Umbilical cord (tissue), 2 donors: ENCODE data around the gene RCL1. TPM values are rescaled to one million over a fixed set of nuclear protein-coding genes. Genes with fewer than 3 reads are reported as not detected.
"Not testable (repeated sequence)": the region's sequence is repeated elsewhere in the genome, so short reads cannot be mapped to it uniquely, and the experiment has no call there.

Experiments
- DNase-seq: peaks from one replicate; pipeline ENCODE4 v3.0.0-alpha.2; 2015; ENCODE audit warnings: low spot score
- total RNA-seq: library from RNA; depleted of rRNA; stranded (reverse); fragments of >200 nt; gene quantifications from one replicate; pipeline ENCODE4 v1.2.3, GENCODE V29; 2014; ENCODE audit warnings: low replicate concordance; ENCODE audit not compliant: insufficient read depth

Gene RCL1
- total RNA-seq, 1 donor from 2014 or later, result 20.0 TPM

DNA sequence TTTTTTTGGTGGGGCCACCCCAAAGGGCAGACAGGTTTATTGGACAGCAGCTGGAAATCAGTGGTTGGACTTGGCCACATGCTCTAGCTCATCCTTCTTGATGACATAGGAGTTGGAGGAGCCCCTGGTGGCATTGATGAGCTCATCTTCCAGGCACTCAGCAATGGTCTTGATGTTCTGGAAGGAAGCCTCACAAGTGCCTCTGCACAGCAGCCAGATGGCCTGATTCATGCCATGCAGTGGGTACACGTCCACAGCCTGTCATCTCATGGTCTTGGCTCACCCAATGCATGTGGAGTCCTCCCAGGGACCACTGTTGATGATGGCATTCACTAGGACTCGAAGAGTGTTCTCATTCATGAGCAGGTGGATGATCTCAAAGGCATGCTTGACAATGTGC lies 11.3 kb upstream of the RCL1 start:
- no peak for DNase-seq

DNA sequence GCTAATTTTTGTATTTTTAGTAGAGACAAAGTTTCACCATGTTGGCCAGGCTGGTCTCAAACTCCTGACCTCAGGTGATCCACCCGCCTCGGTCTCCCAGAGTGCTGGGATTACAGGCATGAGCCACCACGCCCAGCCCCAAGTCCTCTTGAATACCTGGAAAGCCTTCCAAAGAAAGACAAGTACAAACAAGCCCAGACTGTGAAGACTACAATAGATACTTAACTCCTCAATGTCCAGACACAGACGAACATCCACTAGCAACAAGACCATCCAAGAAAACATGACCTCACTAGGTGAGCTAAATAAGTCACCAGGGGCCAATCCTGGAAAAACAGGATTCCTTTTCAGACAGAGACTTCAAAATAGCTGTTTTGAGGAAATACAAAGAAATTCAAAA lies 9.6 kb upstream of the RCL1 start:
- DNase-seq, result not testable (repeated sequence)

DNA sequence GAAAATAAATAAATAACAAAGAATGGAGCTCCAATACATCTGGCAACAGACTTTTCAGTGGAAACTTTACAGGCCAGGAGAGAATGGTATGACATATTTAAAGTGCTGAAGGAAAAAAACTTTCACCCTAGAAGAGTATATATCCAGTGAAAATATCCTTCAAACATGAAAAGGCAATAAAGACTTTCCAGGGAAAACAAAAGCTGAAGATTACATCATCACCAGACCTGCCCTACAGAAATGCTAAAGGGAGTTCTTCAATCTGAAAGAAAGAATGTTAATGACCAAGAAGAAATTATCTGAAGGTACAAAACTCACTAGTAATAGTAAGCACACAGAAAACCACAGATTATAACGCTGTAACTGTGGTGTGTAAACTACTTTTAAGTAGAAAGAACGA lies 8.3 kb upstream of the RCL1 start:
- DNase-seq, result no peak

DNA sequence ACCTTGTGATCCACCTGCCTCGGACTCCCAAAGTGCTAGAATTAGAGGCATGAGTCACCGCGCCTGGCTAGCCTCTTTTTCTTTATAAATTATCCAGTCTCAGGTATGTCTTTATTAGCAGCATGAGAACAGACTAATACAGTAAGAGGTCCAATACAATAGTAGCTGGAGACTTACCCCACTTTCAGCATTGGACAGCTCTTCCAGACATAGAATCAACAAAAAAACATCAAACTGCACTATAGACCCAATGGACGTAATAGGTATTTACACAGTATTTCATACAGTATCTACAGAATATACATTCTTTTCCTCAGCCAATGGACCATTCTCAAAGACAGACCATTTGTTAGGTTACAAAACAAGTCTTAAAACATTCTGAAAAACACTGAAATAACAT lies 6.1 kb upstream of the RCL1 start:
- DNase-seq, result no peak

DNA sequence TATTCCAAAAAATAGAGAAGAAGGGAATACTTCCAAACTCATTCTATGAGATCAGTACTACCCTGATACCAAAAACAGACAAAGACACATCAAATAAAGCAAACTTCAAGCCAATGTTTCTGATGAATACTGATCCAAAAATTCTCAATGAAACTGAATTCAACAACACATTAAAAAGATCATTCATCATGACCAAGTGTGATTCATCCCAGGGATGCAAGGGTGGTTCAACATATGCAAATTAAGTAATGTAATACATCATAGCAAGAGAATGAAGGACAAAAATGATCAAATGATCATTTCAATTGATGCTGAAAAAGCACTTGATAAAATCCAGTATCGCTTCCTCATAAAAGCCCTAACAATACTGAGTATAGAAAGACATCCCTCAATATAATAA lies 4.9 kb upstream of the RCL1 start:
- DNase-seq, result no peak

DNA sequence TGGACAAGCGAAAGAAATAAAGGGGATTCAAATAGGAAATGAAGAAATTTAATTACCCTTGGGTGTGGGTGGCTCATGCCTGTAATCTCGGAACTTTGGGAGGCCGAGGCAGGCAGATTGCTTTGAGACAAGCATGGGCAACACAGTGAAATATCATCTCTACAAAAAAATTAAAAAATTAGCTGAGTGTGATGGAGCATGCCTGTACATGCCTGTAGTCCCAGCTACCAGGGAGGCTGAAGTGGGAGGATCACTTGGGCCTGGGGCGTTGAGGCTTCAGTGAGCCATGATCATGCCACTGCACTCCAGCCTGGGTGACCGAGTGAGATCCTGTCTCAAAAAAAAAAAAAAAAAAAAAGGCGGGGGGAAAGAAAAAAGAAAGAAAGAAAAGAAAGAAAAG lies 4.0 kb upstream of the RCL1 start:
- no peak for DNase-seq

DNA sequence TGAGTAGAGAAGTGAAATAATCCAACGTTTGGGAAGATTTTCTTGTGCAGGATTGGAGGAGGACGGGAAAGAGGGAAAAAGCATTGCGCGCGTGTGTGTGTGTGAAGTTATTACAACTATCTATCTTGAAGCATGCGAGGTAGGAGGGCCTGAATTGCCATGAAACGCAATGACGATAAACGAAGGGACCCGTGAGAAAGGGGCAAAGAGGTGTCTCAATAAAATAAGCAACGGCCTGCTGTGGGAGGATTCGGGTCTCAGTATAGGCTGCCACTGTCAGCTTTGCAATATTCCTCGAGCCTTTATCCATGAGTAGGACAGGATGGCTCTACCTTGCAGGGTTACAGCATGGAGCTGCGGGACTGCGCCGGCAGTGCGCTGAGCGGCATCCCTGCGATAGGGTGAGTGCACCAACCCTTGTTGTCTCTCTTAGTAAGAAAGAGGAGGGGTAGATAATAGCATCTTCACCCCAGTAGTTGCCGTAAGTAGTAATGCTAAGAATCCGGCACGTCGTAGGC lies 631 bp upstream of the RCL1 start:
- no peak for DNase-seq

DNA sequence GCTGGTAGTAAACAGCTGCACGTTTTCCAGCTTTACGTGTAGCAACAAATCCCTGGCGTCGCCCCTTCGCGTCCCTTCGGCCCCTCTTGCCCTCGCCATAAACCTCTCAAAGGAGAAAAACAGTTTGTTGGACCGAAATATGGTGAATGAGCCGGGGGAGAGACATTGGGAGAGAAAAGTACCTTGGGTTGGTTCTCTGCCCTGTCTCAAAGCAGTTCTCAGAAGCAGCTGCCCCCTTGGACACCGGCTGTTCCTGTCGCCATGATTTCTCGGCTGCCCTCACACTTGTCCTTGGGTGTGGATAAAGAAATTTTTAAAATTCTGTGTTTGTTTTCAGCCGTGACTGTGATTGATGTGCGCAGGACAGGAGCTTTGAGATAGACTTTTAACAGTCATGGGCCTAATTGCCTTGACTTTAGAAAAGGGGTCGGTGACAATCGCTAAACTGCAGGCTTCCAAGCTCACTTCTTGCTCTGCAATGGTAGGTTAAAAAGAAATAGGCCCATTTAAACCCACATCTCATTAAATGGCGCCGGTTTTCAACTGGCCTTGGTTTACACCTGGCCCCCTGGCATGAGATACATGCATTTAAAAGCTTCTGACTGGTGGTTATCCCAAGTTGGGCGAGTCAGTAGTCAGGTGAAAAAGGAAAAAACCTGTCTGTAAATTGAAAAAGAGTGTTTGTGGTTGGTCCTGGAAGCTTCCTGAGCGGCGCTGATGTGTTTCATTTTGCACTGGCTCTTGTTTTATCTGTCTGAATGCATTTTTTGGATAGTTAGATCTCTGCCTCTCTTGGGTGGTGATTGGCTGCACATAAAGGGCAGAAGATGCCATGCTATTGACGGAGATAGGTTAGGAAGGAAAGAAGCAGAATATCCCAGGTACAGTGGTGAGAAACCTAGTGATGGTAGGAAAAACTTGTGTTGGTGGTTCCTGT lies 983 bp downstream of the RCL1 start:
- DNase-seq, result no peak

DNA sequence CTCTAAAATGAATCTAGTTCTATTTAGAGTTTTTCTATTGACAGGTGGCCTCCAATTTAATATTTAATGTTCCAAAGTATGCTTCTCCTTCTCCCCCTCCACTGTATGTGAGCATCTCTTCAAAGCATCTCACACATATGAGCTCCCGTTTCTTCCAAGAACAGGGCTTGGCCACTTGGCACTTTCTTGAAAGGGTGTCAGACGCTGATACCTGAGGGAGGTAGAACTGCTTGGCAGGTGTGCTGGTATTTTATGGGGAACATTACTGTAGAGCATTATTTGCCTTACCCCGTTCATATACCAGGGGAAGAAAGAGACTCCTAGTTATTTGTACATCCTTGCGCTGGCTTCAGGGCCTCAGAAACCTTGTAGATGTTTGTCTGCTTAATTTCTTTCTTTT lies 1.9 kb downstream of the RCL1 start:
- DNase-seq, result no peak

DNA sequence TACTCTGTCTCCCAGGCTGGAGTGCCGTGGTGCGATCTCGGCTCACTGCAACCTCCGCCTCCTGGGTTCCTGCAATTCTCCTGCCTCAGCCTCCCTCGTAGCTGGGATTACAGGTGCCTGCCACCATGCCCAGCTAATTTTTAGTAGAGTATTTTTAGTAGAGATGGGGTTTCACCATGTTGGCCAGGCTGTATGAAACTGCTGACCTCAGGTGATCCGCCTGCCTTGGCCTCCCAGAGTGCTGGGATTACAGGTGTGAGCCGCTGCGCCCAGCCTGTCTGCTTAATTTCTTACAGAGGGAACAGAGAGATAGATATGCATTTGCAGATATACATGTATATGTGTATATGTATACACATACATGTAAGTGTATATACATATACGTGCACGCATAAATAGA lies 2.4 kb downstream of the RCL1 start:
- DNase-seq, result not testable (repeated sequence)

DNA sequence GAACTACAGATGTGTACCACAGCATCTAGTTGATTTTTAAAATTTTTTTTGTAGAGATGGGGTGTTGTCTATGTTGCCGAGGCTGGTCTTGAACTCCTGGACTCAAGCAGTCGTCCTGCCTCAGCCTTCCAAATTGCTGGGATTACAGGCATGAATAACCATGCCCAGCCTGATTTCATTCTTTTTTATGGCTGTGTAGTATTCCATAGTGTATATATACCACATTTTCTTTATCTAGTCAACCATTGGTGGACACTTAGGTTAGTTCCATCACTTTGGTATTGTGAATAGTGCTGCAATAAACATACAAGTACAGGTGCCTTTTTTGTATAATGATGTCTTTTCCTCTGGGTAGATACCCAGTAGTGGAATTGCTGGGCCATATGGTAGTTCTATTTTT lies 3.8 kb downstream of the RCL1 start:
- no peak for DNase-seq

DNA sequence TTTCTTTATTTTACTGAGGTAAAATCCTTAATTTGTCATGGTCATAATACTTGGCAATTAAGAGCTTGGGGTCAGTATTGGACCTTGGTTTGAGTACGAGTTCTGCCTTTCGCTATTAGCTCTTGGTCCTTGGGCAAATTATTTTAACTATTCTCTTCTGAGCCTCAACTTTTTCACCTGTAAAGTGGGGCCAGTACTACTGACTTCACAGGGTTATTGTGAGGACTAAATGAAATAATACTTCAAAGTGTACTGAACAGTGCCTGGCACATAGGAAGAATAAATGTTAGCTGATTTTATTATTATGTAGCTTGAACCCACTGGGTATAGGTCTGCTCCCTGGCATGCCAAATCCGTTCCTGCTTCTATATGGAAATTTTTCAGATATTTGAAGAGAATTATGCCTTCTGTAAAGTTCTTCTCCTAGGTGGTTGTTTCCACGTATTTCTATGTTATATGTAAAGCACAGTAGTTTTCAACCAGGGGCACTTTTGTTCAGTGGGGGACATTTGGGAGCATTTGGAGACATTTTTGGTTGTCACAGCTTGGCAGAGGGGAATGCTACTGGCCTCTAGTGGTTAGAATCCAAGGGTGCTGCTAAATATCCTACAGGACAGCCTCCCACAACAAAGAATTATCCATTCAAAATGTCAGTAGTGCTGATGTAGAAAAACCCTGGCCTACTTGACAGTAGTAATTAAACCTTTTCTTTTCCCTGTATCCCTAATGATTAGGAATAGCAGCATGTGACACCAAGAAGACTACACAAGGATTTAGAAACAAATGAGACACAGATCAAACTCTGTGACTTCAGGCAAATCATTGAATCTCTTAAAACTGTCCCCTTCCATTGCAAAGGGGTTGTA lies 4.5 kb downstream of the RCL1 start:
- DNase-seq, result peak; percentile 35

DNA sequence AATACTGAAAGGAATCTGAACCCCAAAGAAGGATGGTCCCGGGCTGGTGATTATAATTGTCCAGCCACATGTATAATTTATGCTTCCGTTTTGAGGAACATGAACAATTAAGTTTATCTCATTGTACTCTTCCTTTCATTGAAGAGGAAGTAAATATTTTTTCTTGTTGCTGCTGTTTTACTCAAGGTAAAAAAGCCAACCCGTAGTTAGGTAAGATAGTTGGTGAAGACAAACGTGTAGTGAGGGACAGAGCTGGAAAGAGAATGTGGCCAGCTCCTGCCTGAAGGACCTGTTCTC lies 5.1 kb downstream of the RCL1 start:
- no peak for DNase-seq

DNA sequence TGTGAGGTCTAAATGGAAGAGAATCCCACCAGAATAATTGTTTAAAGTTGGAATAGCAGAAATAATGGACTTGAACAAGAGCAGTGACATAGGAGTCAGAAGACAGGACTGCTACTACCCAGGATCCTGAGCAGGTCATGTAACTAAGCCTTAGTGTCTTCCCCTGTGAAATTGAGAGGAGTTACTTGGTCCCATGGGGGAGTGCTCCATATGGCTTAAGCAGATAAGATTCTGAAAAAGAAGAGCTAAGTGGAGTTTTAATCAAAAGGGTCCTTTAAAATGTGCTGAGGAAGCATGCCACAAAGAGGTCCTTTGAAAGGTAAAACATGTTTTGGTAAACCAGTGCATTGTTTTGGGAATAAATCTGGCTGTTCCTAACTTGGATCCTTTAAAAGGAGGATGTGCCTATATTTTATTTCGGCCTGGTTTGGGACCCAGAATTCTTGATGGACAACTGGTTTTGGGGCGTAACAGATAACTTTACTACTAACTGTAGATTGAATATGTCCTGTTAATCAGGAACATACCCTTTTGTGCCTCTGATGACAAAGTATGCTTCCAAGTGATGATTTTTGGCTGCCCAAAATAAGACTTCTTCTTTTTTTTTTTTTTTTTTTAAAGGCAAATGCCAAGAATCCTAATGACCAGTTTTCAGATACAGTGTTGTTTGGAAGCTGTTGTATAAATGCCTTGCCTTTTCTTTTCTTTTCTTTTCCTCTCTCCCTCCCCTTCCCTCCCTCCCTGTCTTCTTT lies 5.7 kb downstream of the RCL1 start:
- DNase-seq, result no peak

DNA sequence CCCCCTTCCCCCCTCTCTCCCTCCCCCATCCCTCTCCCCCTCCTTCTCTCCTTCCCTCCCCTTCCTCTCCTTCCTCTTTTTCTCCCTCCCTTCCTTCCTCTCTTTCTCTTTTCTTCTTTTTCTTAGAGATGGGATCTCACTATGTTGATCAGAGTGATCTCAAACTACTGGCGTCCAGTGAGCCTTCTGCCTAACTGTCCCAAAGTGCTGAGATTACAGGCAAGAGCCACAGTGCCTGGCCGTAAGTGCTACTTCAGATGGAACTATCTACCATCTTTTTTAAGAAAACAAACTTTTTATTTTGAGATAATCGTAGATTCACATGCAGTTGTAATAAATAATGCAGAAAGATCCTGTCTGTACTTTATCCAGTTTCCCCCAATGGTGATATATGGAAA lies 6.3 kb downstream of the RCL1 start:
- DNase-seq, result no peak

DNA sequence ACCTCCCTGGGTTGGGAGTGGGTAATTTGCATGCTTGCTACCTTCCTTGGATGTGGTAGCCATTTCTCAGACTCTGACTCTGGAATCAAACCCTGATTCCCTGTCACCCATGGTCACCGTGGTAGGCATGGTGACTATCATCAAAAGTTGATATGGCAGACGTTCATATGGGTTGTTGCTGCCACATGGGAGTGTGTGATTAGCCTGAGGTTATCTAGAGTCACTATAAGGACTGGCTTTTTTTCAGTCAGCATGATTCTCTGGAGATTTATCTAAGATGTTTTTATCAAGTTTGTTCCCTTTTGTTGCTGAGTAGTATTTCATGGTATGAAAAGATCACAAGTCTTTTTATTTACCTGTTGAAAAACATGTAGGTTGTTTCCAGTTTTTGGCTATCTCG lies 7.0 kb downstream of the RCL1 start:
- no peak for DNase-seq

DNA sequence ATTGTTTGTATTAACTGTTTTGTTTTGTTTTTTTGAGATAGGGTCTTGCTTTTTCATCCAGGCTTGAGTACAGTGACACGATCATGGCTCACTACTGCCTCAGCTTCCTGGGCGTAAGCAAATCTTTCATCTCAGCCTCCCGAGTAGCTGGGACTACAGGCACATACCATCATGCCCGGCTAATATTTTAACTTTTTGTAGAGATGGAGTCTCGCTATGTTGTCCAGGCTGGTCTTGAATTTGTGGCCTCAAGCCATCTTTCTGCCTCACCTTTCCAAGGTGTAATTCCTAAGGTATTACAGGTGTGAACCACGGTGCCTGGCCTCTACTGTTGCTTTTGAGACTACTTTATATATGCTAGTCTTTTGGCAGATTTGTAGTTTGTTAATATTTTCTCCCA lies 8.4 kb downstream of the RCL1 start:
- DNase-seq, result no peak

DNA sequence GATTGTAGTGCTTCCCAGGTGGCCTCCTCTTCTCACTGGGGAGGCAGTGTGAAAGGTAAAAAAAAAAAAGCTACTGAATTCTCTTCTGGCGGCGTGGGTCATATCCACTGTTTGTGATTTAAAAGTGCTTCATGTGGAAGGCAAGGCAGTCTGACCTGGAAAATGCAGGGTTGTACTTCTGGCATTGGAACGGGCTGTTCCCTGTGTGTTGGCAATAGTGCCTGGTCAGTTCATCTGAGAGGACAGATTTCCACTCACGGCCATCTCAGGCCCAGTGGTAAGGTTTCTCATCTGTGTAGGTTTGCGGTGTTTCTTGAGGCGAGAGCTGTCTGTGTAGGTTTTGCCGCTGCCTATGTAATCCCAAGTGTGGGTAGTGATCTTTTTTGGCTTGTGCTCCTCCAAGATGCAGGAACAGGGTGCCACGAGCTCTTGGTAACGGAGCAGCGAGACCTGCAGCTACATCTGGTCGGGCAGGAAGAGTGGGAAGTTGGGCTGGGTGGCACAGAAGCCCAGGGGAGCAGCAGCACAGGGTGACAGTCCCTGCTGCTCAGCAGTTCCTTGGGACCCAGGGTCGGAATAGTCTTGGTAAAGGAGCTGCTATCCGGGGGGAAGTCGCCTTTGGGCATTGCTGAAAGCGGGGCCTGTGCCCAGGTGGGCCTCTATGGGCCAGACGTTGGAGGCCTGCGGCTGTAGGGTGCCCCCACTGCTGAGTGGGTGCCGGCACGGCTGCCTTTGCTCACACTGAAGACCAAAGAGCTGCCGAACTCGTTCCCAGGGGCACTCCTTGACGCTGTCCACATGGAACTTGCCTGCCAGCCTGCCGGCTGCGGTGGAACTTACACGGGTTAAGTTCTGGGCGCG lies 11.2 kb downstream of the RCL1 start:
- no peak for DNase-seq

DNA sequence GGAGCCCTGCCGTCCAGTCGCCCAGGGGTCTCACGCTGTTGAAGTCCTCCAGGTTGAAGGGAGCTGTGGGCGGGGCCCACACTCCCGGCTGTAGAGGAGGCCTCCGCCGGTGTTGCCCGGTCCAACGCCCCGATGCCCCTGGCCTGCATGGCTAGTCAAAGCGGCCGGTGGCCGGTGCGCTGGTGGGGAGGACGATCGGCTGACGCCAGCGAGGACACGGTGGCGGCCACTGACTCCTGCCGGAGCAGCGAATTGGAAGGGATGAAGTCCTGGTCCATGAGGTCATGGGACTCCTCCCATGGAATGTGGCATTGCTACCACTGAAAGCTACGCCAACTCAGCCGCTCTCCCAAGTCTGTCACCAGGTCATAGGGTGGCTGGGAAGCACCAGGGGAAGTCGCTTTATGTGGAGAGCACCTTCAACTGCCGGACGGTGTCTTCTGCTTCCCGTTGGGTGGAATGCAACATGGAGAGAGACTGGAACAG lies 11.8 kb downstream of the RCL1 start:
- DNase-seq, result no peak

DNA sequence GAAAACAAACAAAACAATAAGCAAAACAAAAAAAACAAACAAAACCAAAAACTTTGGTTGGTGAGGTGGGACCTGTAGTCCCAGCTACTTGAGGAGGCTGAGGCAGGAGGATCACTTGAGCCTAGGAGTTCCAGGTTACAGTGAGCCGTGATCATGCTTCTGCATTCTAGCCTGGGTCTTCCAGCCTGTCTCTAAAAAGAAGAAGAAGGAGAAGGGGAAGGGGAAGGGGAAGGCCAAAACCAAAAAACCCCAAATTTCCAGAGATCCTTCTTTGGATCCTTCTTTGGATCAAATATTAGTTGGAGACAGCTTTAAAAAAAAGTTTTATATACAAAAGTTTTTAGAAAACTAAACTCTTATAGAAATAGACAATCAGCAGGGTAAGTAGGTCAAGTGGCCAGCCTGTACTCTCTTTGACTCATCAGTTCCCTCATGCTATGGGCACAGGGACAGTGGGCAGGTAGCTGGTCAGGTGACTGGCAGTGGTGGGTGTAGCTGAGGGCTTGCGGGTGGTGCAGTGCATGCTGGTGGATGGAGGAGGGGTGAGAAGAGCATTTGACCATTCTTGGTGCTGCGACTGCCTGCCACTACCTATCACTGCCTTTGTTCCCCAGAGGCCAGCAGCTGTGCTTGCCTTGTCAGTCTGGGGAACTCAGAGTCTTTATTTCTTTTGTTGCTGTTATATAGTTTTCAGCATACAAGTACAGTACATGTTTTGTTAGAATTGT lies 12.6 kb downstream of the RCL1 start:
- no peak for DNase-seq
